Limb (tissue), 2 donors: ENCODE measurements around the gene ANGPTL4.
"Not testable (repeated sequence)": the region's sequence is repeated elsewhere in the genome, so short reads cannot be mapped to it uniquely, and the experiment has no call there.

ENCODE experiments used
- DNase-seq, 2 donors: peaks; one replicate each; pipeline ENCODE4 v3.0.0-alpha.2; 2016; ENCODE audit errors: extremely low spot score in 2 of 2

The ANGPTL4 gene

GRCh38 chr19:8334458-8335342 lies 29.3 kb upstream of the ANGPTL4 start:
- DNase-seq: peak; percentile 64 to 77

GRCh38 chr19:8335343-8336071 lies 28.4 kb upstream of the ANGPTL4 start:
- no peak for DNase-seq

GRCh38 chr19:8336072-8336569 lies 27.8 kb upstream of the ANGPTL4 start:
- no peak for DNase-seq

GRCh38 chr19:8336660-8337059 lies 27.3 kb upstream of the ANGPTL4 start:
- no peak for DNase-seq

GRCh38 chr19:8337728-8338127 lies 26.2 kb upstream of the ANGPTL4 start:
- no peak for DNase-seq

- DNase-seq: no peak
Observed at GRCh38 chr19:8338835-8339234, 25.1 kb upstream of the ANGPTL4 start.

- no peak for DNase-seq
Observed at GRCh38 chr19:8340341-8341096, 23.4 kb upstream of the ANGPTL4 start.

- not testable (repeated sequence) for DNase-seq
Observed at GRCh38 chr19:8341504-8341903, 22.5 kb upstream of the ANGPTL4 start.

GRCh38 chr19:8342316-8342683 lies 21.7 kb upstream of the ANGPTL4 start:
- no peak for DNase-seq

- DNase-seq: peak; percentile 63 to 86
Observed at GRCh38 chr19:8342684-8343482, 21.1 kb upstream of the ANGPTL4 start, which contains the start of gene KANK3. KANK3 (minus strand) TSS chr19:8343262; CDS start chr19:8337828, 5,434 bp downstream.

- DNase-seq: no peak
Observed at GRCh38 chr19:8343483-8343844, 20.5 kb upstream of the ANGPTL4 start.

- not testable (repeated sequence) for DNase-seq
Observed at GRCh38 chr19:8349629-8350372, 14.2 kb upstream of the ANGPTL4 start.

- DNase-seq: no peak
Observed at GRCh38 chr19:8352134-8352827, 11.7 kb upstream of the ANGPTL4 start.

- not testable (repeated sequence) for DNase-seq
Observed at GRCh38 chr19:8352845-8353244, 11.1 kb upstream of the ANGPTL4 start.

GRCh38 chr19:8355631-8356402 lies 8.1 kb upstream of the ANGPTL4 start:
- DNase-seq: no peak

GRCh38 chr19:8357007-8357521 lies 6.9 kb upstream of the ANGPTL4 start:
- DNase-seq: no peak

GRCh38 chr19:8358948-8359347 lies 5.0 kb upstream of the ANGPTL4 start:
- no peak for DNase-seq

GRCh38 chr19:8360196-8360595 lies 3.8 kb upstream of the ANGPTL4 start:
- DNase-seq: no peak
